GM18873 (cell line): ENCODE data around the gene AP4S1.
"Not testable (repeated sequence)": the region's sequence is repeated elsewhere in the genome, so short reads cannot be mapped to it uniquely, and the experiment has no call there.

Experiments used
- ATAC-seq: cut with Tn5 transposase; IDR thresholded peaks from one replicate; pipeline ENCODE4 v1.9.1; 2021; ENCODE audit warnings: mild to moderate bottlenecking, moderate library complexity, moderate number of reproducible peaks; ENCODE audit not compliant: unreplicated experiment, low FRiP score

The AP4S1 gene

DNA sequence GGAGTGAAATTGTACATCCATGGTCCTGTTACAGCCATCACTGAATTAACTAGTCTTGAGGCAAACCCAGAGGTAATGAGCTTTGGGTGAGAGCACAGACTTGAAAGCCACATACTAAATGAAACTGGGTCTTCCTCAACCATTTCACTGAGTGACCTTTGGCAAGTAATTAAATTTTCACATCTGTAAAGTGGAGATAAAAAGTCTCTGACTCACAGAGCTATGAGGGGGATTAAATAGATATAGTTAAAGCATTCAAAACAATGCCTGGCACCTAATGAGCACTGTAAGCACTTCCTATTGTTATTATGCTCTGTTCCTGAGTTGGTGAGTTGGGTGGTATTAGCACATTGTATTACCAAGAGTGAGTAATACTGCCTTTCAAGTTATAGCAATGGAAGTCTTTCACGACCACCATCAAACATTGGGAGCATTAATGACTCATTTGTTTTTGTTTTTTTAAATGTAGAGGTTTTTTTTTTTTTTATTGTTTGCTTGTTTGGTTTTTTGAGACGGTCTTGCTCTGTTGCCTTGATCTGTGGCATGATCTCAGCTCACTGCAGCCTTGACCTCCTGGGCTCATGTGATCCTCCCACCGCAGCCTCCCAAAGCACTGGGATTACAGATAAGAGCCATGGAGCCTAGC is 13.2 kb downstream of the AP4S1 start:
- no peak for ATAC-seq

DNA sequence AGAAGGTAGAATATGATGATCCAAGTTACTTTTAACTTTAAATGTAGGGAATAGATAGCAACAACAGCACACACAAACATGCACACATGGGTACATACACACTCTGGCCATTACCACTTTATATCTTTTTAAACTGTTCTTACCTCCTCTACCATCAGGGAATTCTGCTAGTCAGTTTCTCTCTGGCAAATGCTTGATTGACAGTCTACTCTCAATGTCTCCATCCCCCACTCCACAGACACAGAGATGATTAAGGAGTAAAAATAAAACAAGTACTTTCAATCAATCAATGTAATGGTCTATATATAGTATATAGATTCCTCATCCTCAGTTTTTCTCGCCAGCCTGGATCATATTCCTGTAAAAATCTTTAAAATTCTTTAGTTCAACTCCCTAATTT is 16.9 kb downstream of the AP4S1 start:
- no peak for ATAC-seq

DNA sequence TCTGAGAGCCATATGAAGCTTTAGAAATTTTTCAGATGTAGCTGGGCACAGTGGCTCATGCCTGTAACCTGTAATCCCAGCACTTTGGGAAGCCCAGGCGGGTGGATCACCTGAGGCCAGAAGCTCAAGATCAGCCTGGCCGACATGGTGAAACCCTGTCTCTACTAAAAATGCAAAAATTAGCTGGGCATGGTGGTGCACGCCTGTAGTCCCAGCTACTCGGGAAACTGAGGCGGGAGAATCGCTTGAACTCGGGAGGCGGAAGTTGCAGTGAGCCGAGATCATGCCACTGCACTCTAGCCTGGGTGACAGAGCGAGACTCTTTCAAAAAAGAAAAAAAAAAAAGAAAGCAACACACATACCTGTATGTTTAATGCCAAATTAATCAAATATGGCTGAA is 17.4 kb downstream of the AP4S1 start:
- not testable (repeated sequence) for ATAC-seq

DNA sequence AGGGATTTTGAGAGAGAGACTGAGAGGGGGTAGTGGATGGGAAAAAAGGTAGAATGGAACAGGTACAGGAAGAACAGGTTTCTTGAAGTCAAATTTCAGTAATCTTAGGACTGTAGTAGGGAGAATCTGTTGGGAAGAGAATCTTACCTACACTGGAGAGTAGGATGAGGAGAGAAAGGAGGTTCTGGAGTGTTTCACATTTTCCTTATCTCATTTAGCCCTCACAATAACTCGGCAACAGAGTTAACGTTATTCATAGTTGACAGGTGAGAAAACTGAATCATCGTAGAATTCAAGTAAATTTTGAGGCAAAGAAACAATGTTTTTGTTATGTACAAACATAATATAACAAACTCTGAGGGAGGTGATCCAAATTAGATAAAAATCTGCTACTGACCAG is 17.9 kb downstream of the AP4S1 start:
- ATAC-seq, result no peak

DNA sequence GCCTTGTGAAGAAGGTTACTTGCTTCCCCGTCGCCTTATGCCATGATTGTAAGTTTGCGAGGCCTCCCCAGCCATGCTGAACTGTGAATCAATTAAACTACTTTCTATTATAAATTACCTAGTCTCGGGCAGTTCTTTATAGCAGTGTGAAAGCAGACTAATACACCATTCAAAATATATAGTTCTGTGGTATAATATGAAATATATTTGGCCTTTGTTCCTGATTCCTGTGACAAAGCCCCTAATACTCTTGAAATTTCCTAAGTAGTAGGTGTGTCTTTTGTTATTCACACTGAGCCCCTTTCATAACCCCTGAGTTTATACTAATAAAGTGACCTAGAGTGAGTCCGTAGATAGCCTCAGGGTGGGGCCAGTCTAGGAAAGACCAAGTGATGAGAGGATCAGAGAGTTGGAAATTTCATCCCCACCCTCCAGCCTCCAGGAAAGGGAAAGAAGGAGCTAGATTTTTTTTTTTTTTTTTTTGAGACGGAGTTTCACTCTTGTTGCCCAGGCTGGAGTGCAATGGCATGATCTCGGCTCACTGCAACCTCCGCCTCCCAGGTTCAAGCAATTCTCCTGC is 20.1 kb downstream of the AP4S1 start:
- ATAC-seq, result no peak

- ATAC-seq, result no peak
Observed at GRCh38 chr14:31047503-31047902, 22.1 kb downstream of the AP4S1 start.

GRCh38 chr14:31051023-31051422 is 25.6 kb downstream of the AP4S1 start:
- no peak for ATAC-seq

DNA sequence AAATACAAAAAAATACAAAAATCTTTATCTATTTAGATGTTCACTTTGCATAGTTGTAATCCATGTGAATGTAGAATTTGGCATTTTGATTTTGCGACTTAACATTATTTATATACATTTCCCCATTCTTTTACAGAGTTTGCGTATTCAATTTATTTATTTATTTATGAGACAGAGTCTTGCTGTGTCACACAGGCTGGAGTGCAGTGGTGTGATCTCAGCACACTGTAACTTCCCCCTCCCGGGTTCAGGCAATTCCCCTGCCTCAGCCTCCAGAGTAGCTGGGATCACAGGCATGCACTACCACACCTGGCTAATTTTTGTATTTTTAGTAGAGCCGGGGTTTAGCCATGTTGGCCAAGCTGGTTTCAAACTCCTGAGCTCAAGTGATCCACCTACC is 26.1 kb downstream of the AP4S1 start:
- ATAC-seq, result no peak

- not testable (repeated sequence) for ATAC-seq
Observed at GRCh38 chr14:31052905-31053586, 27.6 kb downstream of the AP4S1 start.

GRCh38 chr14:31057035-31057434 is 31.6 kb downstream of the AP4S1 start:
- ATAC-seq, result no peak

GRCh38 chr14:31057701-31058364 is 32.4 kb downstream of the AP4S1 start:
- no peak for ATAC-seq

- no peak for ATAC-seq
Observed at GRCh38 chr14:31059152-31059924, 33.9 kb downstream of the AP4S1 start.

DNA sequence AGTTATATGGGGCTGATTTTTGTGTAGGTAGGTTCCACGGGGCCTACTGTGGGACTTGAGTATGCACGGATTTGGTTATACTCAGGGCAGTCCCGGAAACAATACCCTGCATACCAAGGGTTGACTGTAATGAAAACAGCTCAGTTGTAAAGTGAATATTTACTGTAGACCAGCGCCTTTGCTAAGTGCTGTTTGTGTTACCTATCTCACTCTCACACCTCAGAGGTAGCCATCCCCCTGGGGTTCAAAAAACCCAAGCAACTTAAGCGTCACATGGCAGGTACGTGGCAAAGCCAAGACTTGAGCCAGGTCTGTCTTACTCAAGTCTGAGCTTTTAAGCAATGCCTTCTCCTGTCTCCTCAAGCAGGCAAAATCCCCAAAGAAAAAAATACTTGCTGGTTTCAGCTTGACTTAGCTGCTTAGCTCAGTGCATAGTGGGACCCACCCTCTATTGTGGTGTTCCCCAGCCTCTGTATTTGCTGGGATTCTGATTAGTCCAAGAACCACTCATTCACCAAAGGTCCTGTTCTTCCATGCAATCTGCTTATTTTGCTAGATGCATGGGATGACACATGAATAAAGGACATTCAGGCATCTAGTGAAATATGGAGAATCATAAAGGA is 34.9 kb downstream of the AP4S1 start:
- no peak for ATAC-seq

DNA sequence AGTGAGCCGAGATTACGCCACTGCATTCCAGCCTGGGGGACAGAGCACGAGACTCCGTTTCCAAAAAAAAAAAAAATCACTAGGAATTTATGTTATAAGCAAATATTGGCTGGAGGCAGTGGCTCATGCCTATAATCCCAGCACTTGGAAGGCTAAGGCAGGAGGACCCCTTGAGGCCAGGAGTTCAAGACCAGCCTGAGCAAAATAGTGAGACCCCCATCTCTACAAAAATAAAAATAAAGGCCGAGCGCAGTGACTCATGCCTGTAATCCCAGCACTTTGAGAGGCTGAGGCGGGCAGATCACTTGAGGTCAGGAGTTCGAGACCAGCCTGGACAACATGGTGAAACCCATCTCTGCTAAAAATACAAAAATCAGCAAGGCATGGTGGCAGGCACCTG is 37.5 kb downstream of the AP4S1 start:
- ATAC-seq, result not testable (repeated sequence)

DNA sequence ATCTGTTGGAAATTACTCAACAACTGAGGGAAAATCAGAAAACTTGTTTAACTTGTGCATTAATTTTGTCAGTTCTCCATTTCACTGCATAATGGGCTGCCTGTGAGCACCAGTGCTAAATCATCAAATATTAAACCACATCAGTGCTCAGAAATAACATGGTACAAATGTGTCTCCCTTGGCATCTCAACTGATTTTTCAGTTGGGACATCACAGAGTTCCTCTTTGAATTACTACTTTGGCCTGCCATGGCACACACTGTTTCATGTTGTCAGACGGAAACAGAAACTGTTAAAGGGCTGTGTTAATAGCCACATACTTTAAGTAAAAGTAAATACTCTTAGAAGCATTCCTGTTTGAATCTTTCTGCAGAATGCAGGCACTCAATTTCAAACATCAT is 42.8 kb downstream of the AP4S1 start:
- ATAC-seq, result no peak

GRCh38 chr14:31069343-31069742 is 43.9 kb downstream of the AP4S1 start:
- ATAC-seq, result no peak

- ATAC-seq, result no peak
Observed at GRCh38 chr14:31070431-31070830, 45.0 kb downstream of the AP4S1 start.

- ATAC-seq, result no peak
Observed at GRCh38 chr14:31071151-31071550, 45.7 kb downstream of the AP4S1 start.

- no peak for ATAC-seq
Observed at GRCh38 chr14:31075144-31075543, 49.7 kb downstream of the AP4S1 start.

DNA sequence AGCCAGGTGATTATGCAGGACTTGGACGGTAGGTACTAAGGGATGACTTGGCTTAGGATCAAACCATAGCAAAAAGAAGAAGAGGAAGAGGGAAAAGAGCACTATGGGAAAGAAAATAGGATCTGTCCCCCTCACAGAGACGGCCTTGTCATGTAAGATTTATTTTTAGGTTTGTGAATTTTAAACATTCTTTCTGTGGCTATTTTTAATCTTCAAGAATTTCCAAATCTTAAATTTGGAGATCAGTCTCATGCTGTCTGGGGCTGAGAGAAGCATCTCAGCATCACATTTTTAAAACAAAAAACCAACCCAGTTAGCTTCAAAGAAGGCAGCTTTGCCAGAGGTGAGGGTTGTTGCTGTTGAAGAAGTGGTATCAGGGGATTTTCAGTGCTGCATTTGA is 53.3 kb downstream of the AP4S1 start:
- no peak for ATAC-seq
